Thymus (tissue), 11 donors: ENCODE data around the gene IBTK. TPM values are rescaled to one million over a fixed set of nuclear protein-coding genes. Genes with fewer than 3 reads are reported as not detected.
"Not testable (repeated sequence)": the region's sequence is repeated elsewhere in the genome, so short reads cannot be mapped to it uniquely, and the experiment has no call there.

Experiments
- DNase-seq, 9 donors: peaks; one replicate each; pipeline ENCODE4 v3.0.0-alpha.2; 2013; ENCODE audit warnings: low spot score in 9 of 9, low read depth in 6 of 9, missing footprints in 1 of 9
- H3K27ac ChIP-seq, 2 donors: one replicate each; pipeline ENCODE4 v1.5.1; 2013; ENCODE audit warnings: control low read depth in 1 of 2, low read depth in 1 of 2, low read length in 1 of 2, mild to moderate bottlenecking in 1 of 2, moderate library complexity in 1 of 2
- H3K27me3 ChIP-seq, 2 donors: one replicate each; pipeline ENCODE4 v1.5.1; 2013; ENCODE audit warnings: low read length in 1 of 2; ENCODE audit not compliant: control insufficient read depth in 2 of 2, insufficient read depth in 1 of 2
- H3K36me3 ChIP-seq, 2 donors: one replicate each; pipeline ENCODE4 v1.5.1; 2013; ENCODE audit warnings: low read length in 1 of 2, mild to moderate bottlenecking in 1 of 2, moderate library complexity in 1 of 2; ENCODE audit not compliant: control insufficient read depth in 2 of 2, insufficient read depth in 2 of 2
- H3K4me1 ChIP-seq, 2 donors: one replicate each; pipeline ENCODE4 v1.5.1; 2013; ENCODE audit warnings: low read length in 2 of 2; ENCODE audit not compliant: control insufficient read depth in 2 of 2, insufficient read depth in 2 of 2
- H3K4me3 ChIP-seq, 2 donors: one replicate each; pipeline ENCODE4 v1.5.1; 2013; ENCODE audit warnings: low read length in 2 of 2, control low read depth in 1 of 2, mild to moderate bottlenecking in 1 of 2
- H3K9me3 ChIP-seq, 2 donors: one replicate each; pipeline ENCODE4 v1.5.1; 2013; ENCODE audit warnings: low read length in 1 of 2, mild to moderate bottlenecking in 1 of 2; ENCODE audit not compliant: control insufficient read depth in 2 of 2, insufficient read depth in 1 of 2
- WGBS: extraction: QIAGEN DNeasy Blood & Tissue Kit; methylation state at CpG from one replicate; pipeline ENCODE4 v1.1.7; 2013; 5-methylcytosine and 5-hydroxymethylcytosine counted together
- polyA plus RNA-seq: library from polyadenylated mRNA; stranded (reverse); fragments of 200-250 nt; gene quantifications from one replicate; pipeline ENCODE4 v1.2.3, GENCODE V29; 2013
- total RNA-seq: library from RNA; stranded (reverse); fragments of 120-200 nt; gene quantifications from one replicate; pipeline ENCODE4 v1.2.4, GENCODE V29; 2013
- donor health status: healthy.

The IBTK gene
- total and polyA plus RNA-seq, 2 donors: 23.8 to 28.7 TPM

DNA sequence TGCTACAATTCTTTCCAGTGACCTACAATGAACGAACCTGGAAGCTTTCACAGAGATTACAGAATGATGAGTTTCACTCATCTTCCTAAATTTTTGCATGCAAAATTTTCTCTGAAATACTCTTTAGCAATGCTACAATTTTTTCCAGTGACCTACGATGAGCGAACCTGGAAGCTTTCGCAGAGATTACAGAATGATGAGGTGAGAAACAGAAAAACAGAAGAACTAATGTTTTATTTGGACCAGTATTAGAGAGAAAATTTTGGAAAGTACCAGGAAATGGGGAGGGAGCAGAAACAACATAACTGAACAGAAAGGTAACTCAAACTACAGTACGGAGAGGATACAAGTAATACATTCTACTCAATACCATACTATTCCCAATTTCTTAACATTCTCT lies 75.0 kb downstream of the IBTK start:
- DNase-seq: no peak
- Histone ChIP-seq H3K4me1 (no peaks in the 10 kb centered on the region), H3K9me3 (no peaks in the 10 kb centered on the region), H3K27ac (no peak overlapping the region), H3K27me3 (no peaks in the 10 kb centered on the region), H3K36me3 (peaks cover 0 to 23% of the 10 kb centered on the region in 2 donors), H3K4me3 (no peak overlapping the region)
- WGBS: 97% methylated on average over 5 of the region's 5 CpGs

DNA sequence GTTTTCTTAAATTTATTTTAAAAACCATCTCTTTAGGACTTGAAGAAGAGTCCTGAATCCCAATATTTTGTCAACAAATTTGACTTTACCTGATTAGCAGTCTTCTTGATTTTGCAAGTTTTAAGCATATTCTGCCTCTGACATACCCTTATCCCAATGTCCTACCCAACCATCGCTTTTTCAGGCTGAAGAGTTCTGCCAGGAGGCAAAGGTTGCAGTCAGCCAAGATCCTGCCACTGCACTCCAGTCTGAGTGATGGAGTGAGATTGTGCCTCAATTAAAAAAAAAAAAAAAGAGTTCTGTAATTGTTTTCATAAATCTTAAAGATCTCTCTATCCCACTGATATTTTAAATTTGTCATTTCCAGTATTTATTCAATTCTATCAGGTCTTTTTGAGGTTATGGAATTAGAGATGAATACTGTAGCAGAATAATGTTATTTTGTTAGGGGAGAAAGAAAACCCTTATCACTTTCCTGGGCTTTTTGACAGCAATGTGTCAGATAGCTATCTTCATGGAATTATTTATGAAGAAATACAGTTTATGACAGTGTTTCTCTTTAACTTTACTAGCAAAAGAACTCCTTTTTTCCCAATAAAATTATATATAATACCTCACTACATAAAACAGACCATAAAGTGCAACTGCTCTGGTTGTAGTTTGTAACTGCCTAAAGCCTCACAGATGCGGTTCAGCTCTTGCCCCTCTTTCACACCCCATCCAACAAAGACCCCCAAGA lies 78.2 kb downstream of the IBTK start:
- Histone ChIP-seq H3K4me3 (no peak overlapping the region), H3K36me3 (peaks cover 0 to 23% of the 10 kb centered on the region in 2 donors), H3K9me3 (no peaks in the 10 kb centered on the region), H3K27ac (no peak overlapping the region), H3K4me1 (no peaks in the 10 kb centered on the region), H3K27me3 (no peaks in the 10 kb centered on the region)
- DNase-seq: no peak
- WGBS: 98% methylated on average over 2 of the region's 2 CpGs

DNA sequence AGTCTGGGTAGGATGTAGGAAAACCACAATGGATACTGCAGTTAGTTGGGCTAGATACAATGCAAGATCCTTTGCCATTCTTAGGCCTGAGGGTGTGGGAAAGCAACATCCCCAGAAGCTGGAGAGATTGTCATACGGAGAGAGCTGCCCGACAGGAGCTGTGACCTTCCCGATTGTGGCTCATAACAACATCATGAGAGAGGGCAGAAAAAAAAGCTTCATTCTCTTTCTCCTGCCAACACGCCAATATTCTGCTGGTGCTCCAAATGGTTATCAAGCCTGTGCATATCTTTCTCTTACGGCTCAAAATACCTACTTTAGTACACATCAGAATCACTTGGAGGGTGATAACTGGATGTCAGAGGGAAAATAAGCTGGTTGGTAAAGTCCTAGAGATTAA lies 81.1 kb downstream of the IBTK start:
- no peaks in the 10 kb centered on the region for H3K9me3 ChIP-seq
- no peak overlapping the region for H3K27ac ChIP-seq
- no peaks in the 10 kb centered on the region for H3K27me3 ChIP-seq
- no peak overlapping the region for H3K4me3 ChIP-seq
- peaks cover 0 to 8% of the 10 kb centered on the region in 2 donors for H3K36me3 ChIP-seq
- no peaks in the 10 kb centered on the region for H3K4me1 ChIP-seq
- WGBS: 98% methylated on average over 5 of the region's 5 CpGs
- no peak for DNase-seq

DNA sequence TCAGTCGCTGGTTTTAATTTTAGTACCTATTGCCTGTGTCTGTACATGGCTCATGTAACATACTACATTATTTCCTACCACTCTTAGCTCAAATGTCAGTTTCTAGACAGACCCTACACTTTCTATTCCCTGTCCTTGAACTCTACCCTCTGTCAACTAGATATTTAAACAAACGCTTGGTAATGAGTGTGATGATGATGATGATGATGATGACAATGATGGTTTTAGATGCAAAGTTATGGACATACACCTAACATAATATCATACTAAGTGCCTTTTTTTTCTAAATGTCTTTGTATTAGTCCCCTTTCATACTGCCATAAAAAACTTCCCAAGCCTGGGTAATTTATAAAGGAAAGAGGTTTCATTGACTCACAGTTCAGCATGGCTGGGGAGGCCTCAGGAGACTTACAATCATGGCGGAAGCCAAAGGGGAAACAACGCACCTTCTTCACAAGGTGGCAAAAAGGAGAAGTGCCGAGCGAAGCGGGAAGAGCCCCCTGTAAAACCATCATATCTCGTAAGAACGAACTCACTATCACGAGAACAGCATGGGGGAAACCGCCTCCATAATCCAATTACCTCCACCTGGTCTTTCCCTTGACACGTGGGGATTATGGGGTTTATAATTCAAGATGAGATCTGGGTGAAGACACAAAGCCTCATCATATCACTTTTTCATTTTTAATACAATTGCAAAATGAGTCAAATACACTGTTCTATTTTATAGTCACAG lies 87.1 kb downstream of the IBTK start:
- DNase-seq: no peak
- WGBS: 97% methylated on average over 12 of the region's 12 CpGs
- Histone ChIP-seq H3K4me1 (no peaks in the 10 kb centered on the region), H3K36me3 (no peaks in the 10 kb centered on the region), H3K27ac (no peak overlapping the region), H3K27me3 (no peaks in the 10 kb centered on the region), H3K9me3 (no peaks in the 10 kb centered on the region), H3K4me3 (no peak overlapping the region)

DNA sequence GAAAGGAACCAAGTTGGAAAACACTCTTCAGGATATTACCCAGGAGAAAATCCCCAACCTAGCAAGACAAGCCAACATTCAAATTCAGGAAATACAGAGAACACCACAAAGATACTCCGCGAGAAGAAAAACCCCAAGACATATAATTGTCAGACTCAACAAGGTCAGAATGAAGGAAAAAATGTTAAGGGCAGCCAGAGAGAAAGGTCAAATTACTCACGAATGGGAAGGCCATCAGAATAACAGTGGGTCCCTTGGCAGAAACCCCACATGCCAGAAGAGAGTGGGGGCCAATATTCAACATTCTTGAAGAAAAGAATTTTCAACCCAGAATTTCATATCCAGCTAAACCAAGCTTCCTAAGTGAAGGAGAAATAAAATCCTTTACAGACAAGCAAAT lies 94.8 kb downstream of the IBTK start:
- H3K27ac ChIP-seq, H3K4me1 ChIP-seq, H3K4me3 ChIP-seq, DNase-seq, H3K9me3 ChIP-seq, H3K36me3 ChIP-seq, H3K27me3 ChIP-seq: not testable (repeated sequence)
- WGBS: 94% methylated on average over 3 of the region's 3 CpGs

DNA sequence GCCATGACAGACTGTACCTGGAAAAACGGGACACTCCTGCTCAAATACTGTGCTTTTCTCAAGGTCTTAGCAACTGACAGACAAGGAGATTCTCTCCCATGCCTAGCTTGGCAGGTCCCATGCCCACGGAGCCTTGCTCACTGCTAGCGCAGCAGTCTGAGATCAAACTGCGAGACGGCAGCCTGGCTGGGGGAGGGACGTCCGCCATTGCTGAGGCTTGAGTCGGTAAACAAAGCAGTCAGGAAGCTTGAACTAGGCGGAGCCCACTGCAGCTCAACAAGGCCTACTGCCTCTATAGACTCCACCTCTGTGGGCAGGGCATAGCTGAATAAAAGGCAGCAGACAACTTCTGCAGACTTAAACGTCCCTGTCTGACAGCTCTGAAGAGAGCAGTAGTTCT lies 96.4 kb downstream of the IBTK start:
- H3K9me3 ChIP-seq, DNase-seq, H3K4me3 ChIP-seq, H3K27ac ChIP-seq, H3K27me3 ChIP-seq, H3K36me3 ChIP-seq, H3K4me1 ChIP-seq: not testable (repeated sequence)
- 96% methylated on average over 10 of the region's 10 CpGs for WGBS

DNA sequence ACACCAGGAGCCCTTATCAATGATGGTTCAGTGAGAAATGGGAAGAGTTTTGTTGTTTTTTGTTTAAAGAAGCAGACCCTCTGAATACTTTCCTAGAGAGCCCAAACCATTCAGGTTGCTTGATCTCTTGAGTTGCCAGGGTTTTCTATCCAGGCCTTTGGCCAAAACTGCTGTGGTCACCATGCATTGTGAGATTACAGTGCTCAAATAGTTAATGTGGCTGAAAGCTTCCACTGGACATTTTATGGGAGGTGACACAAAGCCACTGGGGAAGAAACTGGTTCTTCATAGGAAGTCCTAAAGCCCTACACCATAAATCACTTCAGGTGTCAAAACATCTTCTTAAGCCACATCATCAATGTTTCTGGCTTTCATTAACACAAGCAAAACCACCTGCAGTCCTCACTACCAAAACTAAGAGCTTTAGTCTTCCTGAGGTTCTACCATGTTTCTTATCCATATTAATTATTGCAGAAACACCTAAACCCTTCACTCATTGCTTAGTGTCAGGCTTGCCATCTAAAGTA lies 101.6 kb downstream of the IBTK start:
- H3K27ac ChIP-seq: no peak overlapping the region
- H3K36me3 ChIP-seq: no peaks in the 10 kb centered on the region
- H3K4me1 ChIP-seq: no peaks in the 10 kb centered on the region
- no peak for DNase-seq
- no peaks in the 10 kb centered on the region for H3K27me3 ChIP-seq
- no peak overlapping the region for H3K4me3 ChIP-seq
- H3K9me3 ChIP-seq: no peaks in the 10 kb centered on the region

DNA sequence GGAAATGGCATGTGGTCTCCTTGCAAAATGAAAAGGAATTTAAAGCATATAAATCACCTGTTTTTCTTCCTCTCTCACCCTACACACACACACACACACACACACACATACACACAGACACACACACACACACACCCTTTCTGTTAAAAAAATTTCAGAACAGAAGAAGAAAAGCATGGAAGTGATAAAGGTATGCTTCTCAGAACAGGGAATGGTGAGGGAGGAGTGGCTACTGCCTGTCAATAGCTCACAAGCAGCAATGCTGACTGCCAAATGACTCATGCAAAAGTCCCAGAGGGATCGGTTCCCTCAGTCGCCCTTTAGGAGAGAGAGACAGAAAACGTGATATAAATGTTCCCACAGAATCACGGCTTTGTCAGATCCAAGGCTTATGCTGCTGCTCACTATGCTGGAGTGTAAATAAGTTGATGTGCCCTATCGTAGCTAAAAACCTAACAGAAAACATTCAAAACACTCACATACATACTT lies 102.6 kb downstream of the IBTK start:
- DNase-seq: no peak
- H3K27ac ChIP-seq: no peak overlapping the region
- H3K27me3 ChIP-seq: no peaks in the 10 kb centered on the region
- H3K4me1 ChIP-seq: no peaks in the 10 kb centered on the region
- no peaks in the 10 kb centered on the region for H3K9me3 ChIP-seq
- WGBS: 87% methylated on average over 5 of the region's 5 CpGs
- no peak overlapping the region for H3K4me3 ChIP-seq
- H3K36me3 ChIP-seq: no peaks in the 10 kb centered on the region
